ENCODE measurements around the gene CYYR1. TPM values are rescaled to one million over a fixed set of nuclear protein-coding genes. Genes with fewer than 3 reads are reported as not detected.

Gene CYYR1
- polyA plus RNA-seq, 3 donors = 0.16 to 0.30 TPM; not detected in 1

DNA sequence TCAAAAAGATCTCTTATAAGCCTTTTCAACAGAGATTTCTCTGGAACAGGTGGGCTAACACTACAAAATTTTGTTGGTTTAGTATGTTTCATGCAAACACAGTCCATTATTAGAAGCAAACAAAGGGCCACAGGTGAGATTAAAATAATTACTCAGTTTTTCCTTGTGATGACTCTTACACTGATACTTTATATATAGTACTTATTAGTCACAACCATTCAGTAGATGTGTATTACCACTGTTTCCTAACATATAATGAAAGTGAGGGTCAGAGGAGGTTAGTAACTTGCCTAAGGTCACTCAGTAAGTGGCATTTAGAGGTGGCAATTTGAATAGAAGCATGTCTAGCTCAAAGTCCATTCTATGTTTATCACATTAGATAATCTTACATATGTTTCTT lies 44.2 kb downstream of the CYYR1 start:
- peaks cover under 1% of the 10 kb centered on the region for H3K4me1 Mint-ChIP-seq
- Histone ChIP-seq H3K4me2 (replicated peaks; ENCODE audit: extremely low read depth, low read length, poor library complexity, severe bottlenecking) (no peak overlapping the region), H3K9me3 (replicated peaks in 1 of 2; ENCODE audit: control insufficient read depth in 1 of 2, insufficient read depth in 1 of 2, low read length in 2 of 2) (no peaks in the 10 kb centered on the region), H3K27ac (ENCODE audit: low read depth in 1 of 2, low read length in 2 of 2) (no peak overlapping the region), H3K79me2 (ENCODE audit: insufficient read depth, low read length) (no peaks in the 10 kb centered on the region), H3K9ac (ENCODE audit: insufficient read depth, low read length, poor library complexity, severe bottlenecking) (no peak overlapping the region), H2AFZ (ENCODE audit: insufficient read depth, low read depth, low read length, poor library complexity, severe bottlenecking) (no peak overlapping the region), H3K36me3 (replicated peaks in 1 of 2; ENCODE audit: control insufficient read depth in 1 of 2, insufficient read depth in 2 of 2, low read length in 2 of 2) (no peaks in the 10 kb centered on the region), H3K27me3 (ENCODE audit: control insufficient read depth in 2 of 2, insufficient read depth in 2 of 2, low read length in 2 of 2) (no peaks in the 10 kb centered on the region), H3K4me3 (replicated peaks in 1 of 3; ENCODE audit: low read depth in 2 of 3, low read length in 3 of 3) (no peak overlapping the region), H4K20me1 (ENCODE audit: insufficient read depth, low read length) (no peaks in the 10 kb centered on the region), H3K4me1 (ENCODE audit: control insufficient read depth in 1 of 2, insufficient read depth in 2 of 2, low read length in 2 of 2) (peaks cover 0 to under 1% of the 10 kb centered on the region in 2 donors)
- intact Hi-C loops (cut with micrococcal nuclease) = no loop called here
- H3K4me3 Mint-ChIP-seq = no peak overlapping the region
- peaks cover 0 to 6% (median 2%) of the 10 kb centered on the region in 7 donors for H3K9me3 Mint-ChIP-seq
- TF ChIP-seq, protein P1, sequence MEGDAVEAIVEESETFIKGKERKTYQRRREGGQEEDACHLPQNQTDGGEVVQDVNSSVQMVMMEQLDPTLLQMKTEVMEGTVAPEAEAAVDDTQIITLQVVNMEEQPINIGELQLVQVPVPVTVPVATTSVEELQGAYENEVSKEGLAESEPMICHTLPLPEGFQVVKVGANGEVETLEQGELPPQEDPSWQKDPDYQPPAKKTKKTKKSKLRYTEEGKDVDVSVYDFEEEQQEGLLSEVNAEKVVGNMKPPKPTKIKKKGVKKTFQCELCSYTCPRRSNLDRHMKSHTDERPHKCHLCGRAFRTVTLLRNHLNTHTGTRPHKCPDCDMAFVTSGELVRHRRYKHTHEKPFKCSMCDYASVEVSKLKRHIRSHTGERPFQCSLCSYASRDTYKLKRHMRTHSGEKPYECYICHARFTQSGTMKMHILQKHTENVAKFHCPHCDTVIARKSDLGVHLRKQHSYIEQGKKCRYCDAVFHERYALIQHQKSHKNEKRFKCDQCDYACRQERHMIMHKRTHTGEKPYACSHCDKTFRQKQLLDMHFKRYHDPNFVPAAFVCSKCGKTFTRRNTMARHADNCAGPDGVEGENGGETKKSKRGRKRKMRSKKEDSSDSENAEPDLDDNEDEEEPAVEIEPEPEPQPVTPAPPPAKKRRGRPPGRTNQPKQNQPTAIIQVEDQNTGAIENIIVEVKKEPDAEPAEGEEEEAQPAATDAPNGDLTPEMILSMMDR (IDR thresholded peaks at IDR 0.05) = no peak
- H3K27ac Mint-ChIP-seq = no peak overlapping the region
- DNase-seq = no peak
- H3K36me3 Mint-ChIP-seq = no peaks in the 10 kb centered on the region
- H3K27me3 Mint-ChIP-seq (ENCODE audit: low read depth in 3 of 3) = no peaks in the 10 kb centered on the region

DNA sequence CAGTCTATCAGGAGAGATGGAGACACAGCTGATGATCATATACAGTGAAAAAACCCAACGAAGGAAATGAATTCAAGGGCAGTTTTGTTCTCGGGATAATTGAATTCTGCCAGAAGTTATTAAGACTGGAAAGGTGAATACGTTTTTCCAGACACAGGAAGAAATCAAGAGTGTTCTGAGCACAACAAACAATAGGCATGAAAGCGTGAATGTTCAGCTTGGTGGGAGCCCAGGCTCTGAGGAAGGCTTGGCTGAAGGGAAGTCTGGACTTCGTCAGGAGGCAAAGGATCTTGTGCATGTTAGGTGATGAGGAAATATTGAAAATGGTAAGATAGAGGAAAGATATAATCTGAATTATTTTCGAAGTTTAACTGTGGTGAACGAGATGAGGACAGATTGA lies 50.4 kb downstream of the CYYR1 start:
- no peak for DNase-seq
- peaks cover 0 to 4% of the 10 kb centered on the region in 2 donors for H3K36me3 Mint-ChIP-seq
- Histone ChIP-seq H3K9ac (ENCODE audit: insufficient read depth, low read length, poor library complexity, severe bottlenecking) (no peak overlapping the region), H3K9me3 (replicated peaks in 1 of 2; ENCODE audit: control insufficient read depth in 1 of 2, insufficient read depth in 1 of 2, low read length in 2 of 2) (no peaks in the 10 kb centered on the region), H3K79me2 (ENCODE audit: insufficient read depth, low read length) (no peaks in the 10 kb centered on the region), H3K27me3 (ENCODE audit: control insufficient read depth in 2 of 2, insufficient read depth in 2 of 2, low read length in 2 of 2) (no peaks in the 10 kb centered on the region), H3K4me2 (replicated peaks; ENCODE audit: extremely low read depth, low read length, poor library complexity, severe bottlenecking) (no peak overlapping the region), H3K27ac (ENCODE audit: low read depth in 1 of 2, low read length in 2 of 2) (no peak overlapping the region), H4K20me1 (ENCODE audit: insufficient read depth, low read length) (no peaks in the 10 kb centered on the region), H3K4me3 (replicated peaks in 1 of 3; ENCODE audit: low read depth in 2 of 3, low read length in 3 of 3) (no peak overlapping the region), H3K4me1 (ENCODE audit: control insufficient read depth in 1 of 2, insufficient read depth in 2 of 2, low read length in 2 of 2) (no peaks in the 10 kb centered on the region), H3K36me3 (replicated peaks in 1 of 2; ENCODE audit: control insufficient read depth in 1 of 2, insufficient read depth in 2 of 2, low read length in 2 of 2) (no peaks in the 10 kb centered on the region), H2AFZ (ENCODE audit: insufficient read depth, low read depth, low read length, poor library complexity, severe bottlenecking) (no peak overlapping the region)
- H3K27me3 Mint-ChIP-seq (ENCODE audit: low read depth in 3 of 3) = no peaks in the 10 kb centered on the region
- intact Hi-C loops (cut with micrococcal nuclease) = no loop called here
- no peak overlapping the region for H3K27ac Mint-ChIP-seq
- H3K9me3 Mint-ChIP-seq = peaks cover 6 to 11% (median 8%) of the 10 kb centered on the region in 7 donors
- H3K4me3 Mint-ChIP-seq = no peak overlapping the region
- WGBS (ENCODE audit: insufficient coverage) = 83% methylated on average over 5 of the region's 7 CpGs
- H3K4me1 Mint-ChIP-seq = no peaks in the 10 kb centered on the region
- TF ChIP-seq, protein P1 (IDR thresholded peaks at IDR 0.05) = no peak
